ENCODE results near the gene DCTPP1.
A peak's percentile ranks its signal among the peaks of the same experiment; 100 is the strongest.
"Not testable (repeated sequence)": the region's sequence is repeated elsewhere in the genome, so short reads cannot be mapped to it uniquely, and the experiment has no call there.

DCTPP1 gene

GRCh38 chr16:30429678-30430427 lies at the start of gene DCTPP1:
Gene DCTPP1, minus strand, starts transcription at chr16:30430030. Its CDS starts 50 bp downstream, at chr16:30429980.
- DNase-seq, result peak; percentile 99

GRCh38 chr16:30478766-30479478 lies 49.1 kb upstream of the DCTPP1 start:
- no peak for DNase-seq

GRCh38 chr16:30477773-30478172 lies 47.9 kb upstream of the DCTPP1 start:
- not testable (repeated sequence) for DNase-seq

- no peak for DNase-seq
These were observed 47.2 kb upstream of the DCTPP1 start for GRCh38 chr16:30476991-30477390.

- DNase-seq, result no peak
These were observed 44.9 kb upstream of the DCTPP1 start for GRCh38 chr16:30474684-30475083.

- DNase-seq, result no peak
These were observed 44.2 kb upstream of the DCTPP1 start for GRCh38 chr16:30474074-30474452.

GRCh38 chr16:30473231-30474073 lies 43.6 kb upstream of the DCTPP1 start:
- no peak for DNase-seq

GRCh38 chr16:30472328-30472942 lies 42.6 kb upstream of the DCTPP1 start, which contains the start of gene ITGAL:
Gene ITGAL, plus strand, starts transcription at chr16:30472742. Its CDS starts 96 bp downstream, at chr16:30472838.
- no peak for DNase-seq

GRCh38 chr16:30470632-30470995 lies 40.8 kb upstream of the DCTPP1 start:
- DNase-seq, result no peak

- DNase-seq, result no peak
These were observed 40.3 kb upstream of the DCTPP1 start for GRCh38 chr16:30470170-30470512.

GRCh38 chr16:30464078-30464477 lies 34.2 kb upstream of the DCTPP1 start:
- no peak for DNase-seq

GRCh38 chr16:30461426-30461825 lies 31.6 kb upstream of the DCTPP1 start:
- DNase-seq, result not testable (repeated sequence)

- DNase-seq, result no peak
These were observed 29.6 kb upstream of the DCTPP1 start for GRCh38 chr16:30459456-30459855.

GRCh38 chr16:30458561-30459394 lies 28.9 kb upstream of the DCTPP1 start:
- no peak for DNase-seq

GRCh38 chr16:30457743-30458560 lies 28.1 kb upstream of the DCTPP1 start:
- no peak for DNase-seq

GRCh38 chr16:30457256-30457655 lies 27.4 kb upstream of the DCTPP1 start:
- DNase-seq, result no peak

GRCh38 chr16:30456302-30456701 lies 26.5 kb upstream of the DCTPP1 start:
- no peak for DNase-seq

GRCh38 chr16:30452709-30453580 lies 23.1 kb upstream of the DCTPP1 start:
- not testable (repeated sequence) for DNase-seq

GRCh38 chr16:30449116-30449435 lies 19.2 kb upstream of the DCTPP1 start:
- no peak for DNase-seq

- DNase-seq, result no peak
These were observed 17.8 kb upstream of the DCTPP1 start for GRCh38 chr16:30447512-30448226.
